Tracheal epithelial cell (primary cell): ENCODE results near the gene ZNF280C. TPM values are rescaled to one million over a fixed set of nuclear protein-coding genes. Genes with fewer than 3 reads are reported as not detected.

Experiments
- total RNA-seq: library from RNA; depleted of rRNA; stranded (reverse); fragments of >200 nt; gene quantifications from 2 replicates; pipeline ENCODE4 v1.2.1, GENCODE V29; 2014

ZNF280C gene
- total RNA-seq, result 1.2 and 2.1 TPM in 2 replicates

GRCh38 chrX:130268449-130269170 is at the start of gene ZNF280C:
Gene ZNF280C, minus strand, starts transcription at chrX:130268899. Its CDS starts 8,450 bp downstream, at chrX:130260449.

GRCh38 chrX:130171446-130172126 is 97.1 kb downstream of the ZNF280C start, which contains the start of gene RAB33A:
Gene RAB33A, plus strand, starts transcription at chrX:130171962. Its CDS starts 101 bp downstream, at chrX:130172063.

DNA sequence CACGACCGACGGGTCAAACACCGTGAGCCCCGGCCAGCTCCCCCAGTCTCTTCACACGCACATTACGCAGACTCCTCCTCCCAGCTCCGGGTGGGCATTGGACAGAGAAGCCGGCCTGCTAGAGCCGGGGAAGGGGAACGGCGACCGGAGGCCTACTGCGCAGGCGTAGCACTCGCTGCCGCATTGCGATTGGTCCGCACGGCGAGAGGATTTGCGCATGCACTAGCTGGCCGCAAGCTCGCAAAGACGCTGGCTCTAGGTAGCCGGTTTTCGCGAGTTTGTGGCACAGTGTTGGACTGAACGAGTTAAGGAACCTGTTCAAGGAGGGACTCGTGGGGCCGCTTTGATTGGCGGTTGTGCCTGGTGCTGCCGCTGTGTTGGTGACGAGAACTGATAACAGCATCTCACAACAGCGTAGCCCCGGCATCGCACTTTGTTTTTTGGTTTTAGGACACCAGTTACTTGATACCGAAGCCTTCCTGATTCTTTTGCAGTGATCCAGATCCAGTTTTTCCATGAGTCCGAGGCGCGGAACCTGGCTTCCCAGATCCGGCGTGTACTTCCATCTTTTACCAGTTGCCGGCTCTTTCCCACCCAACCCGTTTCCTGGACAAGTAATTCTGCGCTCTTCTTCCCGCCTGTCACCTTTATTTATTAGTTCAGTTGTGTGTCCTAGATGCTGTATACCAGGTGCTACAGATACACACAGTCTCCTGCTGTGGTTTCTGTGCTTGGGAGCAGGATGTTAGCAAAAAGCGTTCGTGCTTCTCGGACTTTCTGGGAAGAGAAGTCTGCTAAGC is 102.8 kb downstream of the ZNF280C start, which contains the start of gene AIFM1:
TSS of gene AIFM1 (minus strand) at position 139 of the 800 bp plus-strand sequence. CDS start 185 bp downstream, outside the sequence.

Other genes starting within 250 kb of the ZNF280C start
- 14.3 and 17.8 TPM in 2 replicates for gene ELF4, start 158.4 kb downstream of the ZNF280C start, total RNA-seq
- gene AIFM1, start 103.1 kb downstream of the ZNF280C start, total RNA-seq, result 11.3 and 15.9 TPM in 2 replicates
- 0.24 and 0.64 TPM in 2 replicates for gene RAB33A, start 96.9 kb downstream of the ZNF280C start, total RNA-seq
- gene SLC25A14, start 71.0 kb upstream of the ZNF280C start, total RNA-seq, result 3.6 TPM in 2 replicates
- not detected in 2 replicates for gene GPR119, start 116.8 kb upstream of the ZNF280C start, total RNA-seq
- 15.2 and 16.8 TPM in 2 replicates for gene RBMX2, start 133.1 kb upstream of the ZNF280C start, total RNA-seq